Chondrocyte (in vitro differentiated cells): ENCODE results near the gene GINS2. TPM values are rescaled to one million over a fixed set of nuclear protein-coding genes. Genes with fewer than 3 reads are reported as not detected.

ENCODE experiments used
- DNase-seq: peaks from one replicate; pipeline ENCODE4 v3.0.0; 2021; ENCODE audit warnings: mixed read lengths, low spot score
- H3K27ac Mint-ChIP-seq: one replicate; pipeline ENCODE4 v1.8.0; 2021; ENCODE audit warnings: mild to moderate bottlenecking, moderate library complexity, mixed read lengths; ENCODE audit not compliant: unreplicated experiment
- H3K27me3 Mint-ChIP-seq: 2 replicates; pipeline ENCODE4 v1.8.0; 2021; ENCODE audit warnings: low read depth, mixed read lengths
- H3K36me3 Mint-ChIP-seq: 2 replicates; pipeline ENCODE4 v1.8.0; 2021; ENCODE audit warnings: low read depth, mixed read lengths
- H3K4me1 Mint-ChIP-seq: 2 replicates; pipeline ENCODE4 v1.8.0; 2021; ENCODE audit warnings: low read depth, mild to moderate bottlenecking, mixed read lengths
- H3K4me3 Mint-ChIP-seq: one replicate; pipeline ENCODE4 v1.8.0; 2021; ENCODE audit warnings: mild to moderate bottlenecking, moderate library complexity, mixed read lengths; ENCODE audit not compliant: unreplicated experiment
- H3K9me3 Mint-ChIP-seq: 2 replicates; pipeline ENCODE4 v1.8.0; 2021; ENCODE audit warnings: low read depth, mixed read lengths
- total RNA-seq: library from RNA; stranded (reverse); gene quantifications from 3 replicates; pipeline ENCODE4 v1.2.1, GENCODE V29; 2021
- TF ChIP-seq, protein P1 (sequence below): fragments of 200-600 bp; sonication (generic); IDR thresholded peaks from 2 replicates; pipeline ENCODE4 v1.5.0; 2021; ENCODE audit warnings: antibody characterized with exemption, mild to moderate bottlenecking, moderate library complexity

Gene GINS2
- total RNA-seq, 1 donor from 2014 or later, result 3.8 TPM

- no peaks in the 10 kb centered on the region for H3K36me3 Mint-ChIP-seq
- H3K4me1 Mint-ChIP-seq, result peaks cover 3% of the 10 kb centered on the region
- TF ChIP-seq, protein P1, sequence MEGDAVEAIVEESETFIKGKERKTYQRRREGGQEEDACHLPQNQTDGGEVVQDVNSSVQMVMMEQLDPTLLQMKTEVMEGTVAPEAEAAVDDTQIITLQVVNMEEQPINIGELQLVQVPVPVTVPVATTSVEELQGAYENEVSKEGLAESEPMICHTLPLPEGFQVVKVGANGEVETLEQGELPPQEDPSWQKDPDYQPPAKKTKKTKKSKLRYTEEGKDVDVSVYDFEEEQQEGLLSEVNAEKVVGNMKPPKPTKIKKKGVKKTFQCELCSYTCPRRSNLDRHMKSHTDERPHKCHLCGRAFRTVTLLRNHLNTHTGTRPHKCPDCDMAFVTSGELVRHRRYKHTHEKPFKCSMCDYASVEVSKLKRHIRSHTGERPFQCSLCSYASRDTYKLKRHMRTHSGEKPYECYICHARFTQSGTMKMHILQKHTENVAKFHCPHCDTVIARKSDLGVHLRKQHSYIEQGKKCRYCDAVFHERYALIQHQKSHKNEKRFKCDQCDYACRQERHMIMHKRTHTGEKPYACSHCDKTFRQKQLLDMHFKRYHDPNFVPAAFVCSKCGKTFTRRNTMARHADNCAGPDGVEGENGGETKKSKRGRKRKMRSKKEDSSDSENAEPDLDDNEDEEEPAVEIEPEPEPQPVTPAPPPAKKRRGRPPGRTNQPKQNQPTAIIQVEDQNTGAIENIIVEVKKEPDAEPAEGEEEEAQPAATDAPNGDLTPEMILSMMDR, result peak; percentile 41
- DNase-seq, result no peak
- peaks cover 2% of the 10 kb centered on the region for H3K9me3 Mint-ChIP-seq
- no peak overlapping the region for H3K27ac Mint-ChIP-seq
- H3K4me3 Mint-ChIP-seq, result no peak overlapping the region
- H3K27me3 Mint-ChIP-seq, result no peaks in the 10 kb centered on the region
Measured at GRCh38 chr16:85634747-85635544, 53.8 kb downstream of the GINS2 start.

GRCh38 chr16:85633888-85634287 lies 54.9 kb downstream of the GINS2 start:
- Mint-ChIP-seq H3K4me1 (peaks cover 3% of the 10 kb centered on the region), H3K4me3 (no peak overlapping the region), H3K27me3 (no peaks in the 10 kb centered on the region), H3K9me3 (peaks cover 8% of the 10 kb centered on the region), H3K27ac (no peak overlapping the region), H3K36me3 (peaks cover 6% of the 10 kb centered on the region)
- TF ChIP-seq, protein P1, result no peak
- DNase-seq, result no peak

GRCh38 chr16:85633438-85633743 lies 55.4 kb downstream of the GINS2 start:
- Mint-ChIP-seq H3K27ac (no peak overlapping the region), H3K4me1 (peaks cover 3% of the 10 kb centered on the region), H3K36me3 (peaks cover 6% of the 10 kb centered on the region), H3K9me3 (peaks cover 8% of the 10 kb centered on the region), H3K4me3 (no peak overlapping the region), H3K27me3 (no peaks in the 10 kb centered on the region)
- TF ChIP-seq, protein P1, result no peak
- no peak for DNase-seq

DNA sequence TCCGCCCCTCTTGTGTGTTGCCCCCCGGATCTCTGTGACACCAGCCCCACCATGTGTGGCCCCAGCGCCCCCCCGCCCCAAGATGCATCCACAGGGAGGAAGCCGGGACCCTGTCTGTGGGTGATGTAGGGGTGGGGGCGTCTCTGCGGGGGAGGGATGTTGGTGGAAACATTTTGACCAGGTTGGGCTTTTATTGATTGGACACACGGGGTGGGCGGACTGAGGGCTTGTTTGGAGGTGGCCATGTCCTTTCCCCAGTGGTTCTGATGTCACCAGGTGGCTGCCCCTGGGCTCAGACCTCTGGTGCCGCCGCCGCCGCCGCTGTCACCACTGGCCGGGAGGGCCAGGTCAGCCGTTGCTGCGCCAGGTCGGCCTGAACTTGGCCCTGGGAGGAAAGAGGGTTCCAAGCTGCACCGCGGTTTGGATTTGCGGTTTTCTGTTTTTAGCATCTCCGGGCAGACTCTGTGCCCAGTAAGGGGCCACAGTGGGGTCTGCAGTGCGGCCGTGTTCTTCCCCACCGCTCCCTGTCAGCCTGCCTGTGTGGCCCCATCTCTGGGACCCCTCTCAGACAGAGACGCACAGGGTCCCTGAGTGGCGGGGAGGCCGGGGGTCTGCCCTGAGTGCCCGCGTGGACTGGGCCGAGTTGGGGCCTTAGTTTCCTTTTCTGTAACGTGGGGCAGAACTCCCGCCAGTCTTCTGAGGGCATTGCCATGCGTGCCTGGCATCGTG lies 55.9 kb downstream of the GINS2 start:
- Mint-ChIP-seq H3K9me3 (peaks cover 8% of the 10 kb centered on the region), H3K36me3 (peaks cover 6% of the 10 kb centered on the region), H3K4me1 (peaks cover under 1% of the 10 kb centered on the region), H3K27me3 (no peaks in the 10 kb centered on the region), H3K4me3 (no peak overlapping the region), H3K27ac (no peak overlapping the region)
- no peak for DNase-seq
- TF ChIP-seq, protein P1, result no peak

- no peaks in the 10 kb centered on the region for H3K27me3 Mint-ChIP-seq
Measured at GRCh38 chr16:85631802-85632393, 56.9 kb downstream of the GINS2 start.

More at GRCh38 chr16:85631802-85632393, 56.9 kb downstream of the GINS2 start:
- H3K36me3 Mint-ChIP-seq, result peaks cover 6% of the 10 kb centered on the region
- no peaks in the 10 kb centered on the region for H3K4me1 Mint-ChIP-seq
- H3K9me3 Mint-ChIP-seq, result peaks cover 8% of the 10 kb centered on the region
- no peak overlapping the region for H3K4me3 Mint-ChIP-seq
- no peak for DNase-seq
- no peak overlapping the region for H3K27ac Mint-ChIP-seq
- TF ChIP-seq, protein P1, result peak; percentile 46
